GM18505 (cell line): ENCODE results near the gene SMCO1.
"Not testable (repeated sequence)": the region's sequence is repeated elsewhere in the genome, so short reads cannot be mapped to it uniquely, and the experiment has no call there.

ENCODE experiments used
- ATAC-seq: cut with Tn5 transposase; IDR thresholded peaks from one replicate; pipeline ENCODE4 v1.9.1; 2021; ENCODE audit not compliant: unreplicated experiment
- POLR2A ChIP-seq: IDR thresholded peaks from 4 replicates; pipeline ENCODE4 v1.6.1; 2011; ENCODE audit warnings: borderline replicate concordance; ENCODE audit not compliant: insufficient read depth, insufficient read length; ENCODE audit errors: extremely low read depth

SMCO1 gene, protein sequence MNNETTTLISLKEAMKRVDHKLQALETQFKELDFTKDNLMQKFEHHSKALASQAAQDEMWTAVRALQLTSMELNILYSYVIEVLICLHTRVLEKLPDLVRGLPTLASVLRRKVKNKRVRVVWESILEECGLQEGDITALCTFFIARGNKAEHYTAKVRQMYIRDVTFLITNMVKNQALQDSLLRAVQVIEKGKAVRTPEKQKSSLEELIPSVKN

DNA sequence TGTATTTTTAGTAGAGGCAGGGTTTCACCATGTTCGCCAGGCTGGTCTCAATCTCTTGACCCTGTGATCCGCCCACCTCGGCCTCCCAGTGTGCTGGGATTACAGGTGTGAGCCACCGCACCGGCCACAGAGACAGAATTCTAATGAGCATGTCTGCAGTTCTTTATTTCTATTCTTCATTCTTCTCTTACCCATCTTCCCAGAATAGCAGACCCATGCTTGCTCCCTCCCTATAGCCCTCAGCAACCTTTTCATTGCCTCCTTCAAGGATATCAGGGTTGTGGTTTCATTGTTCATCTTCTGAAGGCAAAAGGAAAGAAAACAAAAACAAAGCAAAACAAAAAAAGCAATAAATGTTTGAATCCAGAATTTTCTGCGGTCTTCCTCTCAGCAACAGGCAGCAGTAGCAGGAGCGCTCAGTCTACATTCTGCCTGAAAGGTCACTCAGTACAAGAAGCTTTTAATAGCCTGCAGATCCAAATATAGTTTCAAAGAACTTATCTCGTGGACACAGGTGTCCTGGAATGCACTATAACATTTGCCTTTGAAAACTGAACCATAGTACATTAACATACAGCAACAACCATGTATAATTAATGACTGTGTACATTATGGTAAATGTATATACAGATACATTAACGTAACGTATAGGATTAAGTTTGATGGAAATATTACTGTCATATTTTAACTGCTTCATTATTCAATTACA, at the start of gene SMCO1:
SMCO1 (minus strand) TSS at position 434 of the 709 bp plus-strand sequence; CDS start at position 297, 137 bp downstream.
- TF ChIP-seq POLR2A, result no peak
- ATAC-seq, result no peak

DNA sequence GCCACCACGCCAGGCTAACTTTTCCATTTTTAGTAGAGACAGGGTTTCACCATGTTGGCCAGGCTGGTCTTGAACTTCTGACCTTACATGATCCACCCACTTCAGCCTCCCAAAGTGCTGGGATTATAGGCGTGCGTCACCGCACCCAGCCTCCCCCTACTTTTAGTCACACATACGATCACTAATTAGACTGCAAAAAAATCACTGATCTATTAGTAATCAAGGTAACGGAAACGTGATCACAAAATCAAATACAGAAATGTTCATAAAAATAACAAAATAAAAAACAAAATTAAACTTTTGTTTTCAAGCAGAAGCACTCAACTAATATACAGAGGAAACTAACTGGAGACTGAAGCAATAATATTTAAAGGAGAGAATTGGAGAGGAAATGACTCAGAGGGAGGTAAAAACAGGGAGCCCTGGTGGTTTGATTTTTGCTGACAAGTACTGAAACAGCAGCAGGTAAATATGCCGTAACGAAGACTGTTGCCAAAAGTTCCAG, 48.6 kb upstream of the SMCO1 start:
- no peak for TF ChIP-seq POLR2A
- no peak for ATAC-seq

DNA sequence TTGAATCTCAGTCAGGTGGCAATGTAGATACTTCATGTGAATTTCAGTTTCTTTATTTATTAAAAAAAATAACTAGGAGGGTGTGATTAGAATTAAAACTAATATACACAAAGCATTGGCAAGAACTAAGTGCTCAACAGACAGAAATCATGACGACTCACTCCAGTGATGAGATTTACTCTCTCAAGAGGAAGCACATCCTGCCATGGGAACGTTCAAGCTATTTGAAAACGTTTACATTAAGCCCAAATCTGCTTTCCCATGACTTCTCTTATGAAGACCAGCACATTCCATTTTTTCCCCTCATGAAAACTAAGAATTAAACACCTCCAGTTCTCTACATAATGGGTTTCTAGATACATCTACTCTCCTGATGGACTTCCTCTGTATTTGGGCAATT, 44.7 kb upstream of the SMCO1 start:
- TF ChIP-seq POLR2A, result no peak
- ATAC-seq, result no peak

DNA sequence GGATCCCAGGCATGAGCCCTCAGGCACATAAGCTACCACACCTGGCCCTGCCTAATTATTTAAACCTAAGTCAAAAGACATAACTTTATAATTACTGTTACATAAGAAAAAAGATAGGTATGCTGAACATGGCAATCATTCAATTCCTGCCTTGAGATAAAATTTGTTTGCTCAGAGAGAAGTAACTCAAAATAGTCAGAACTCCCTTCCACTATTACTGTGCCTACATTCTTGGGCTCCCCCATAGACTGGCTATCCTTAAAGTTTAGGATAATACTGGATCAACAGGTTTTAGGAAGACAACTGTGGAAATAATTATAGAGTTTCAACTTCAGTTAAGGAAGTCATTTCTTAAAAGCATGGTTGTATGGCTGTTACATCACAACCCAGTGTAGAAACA, 43.3 kb upstream of the SMCO1 start:
- ATAC-seq, result no peak
- no peak for TF ChIP-seq POLR2A

DNA sequence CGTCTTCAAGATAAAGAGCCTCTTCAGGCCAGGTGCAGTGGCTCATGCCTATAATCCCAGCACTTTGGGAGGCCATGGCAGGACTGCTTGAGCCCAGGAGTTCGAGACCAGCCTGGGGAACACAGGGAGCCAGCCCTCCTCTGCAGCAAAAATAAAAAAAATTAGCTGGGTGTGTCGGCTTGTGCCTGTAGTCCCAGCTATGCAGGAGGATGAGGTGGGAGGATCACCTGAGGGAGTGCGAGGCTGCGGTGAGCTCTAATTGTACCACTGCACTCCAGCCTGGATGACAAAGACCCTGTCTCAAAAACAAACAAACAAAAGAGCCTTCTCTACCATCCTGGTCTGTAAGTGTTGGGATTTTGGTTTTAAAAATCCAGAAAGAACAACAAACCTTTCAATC, 42.1 kb upstream of the SMCO1 start:
- ATAC-seq, result no peak
- TF ChIP-seq POLR2A, result no peak

DNA sequence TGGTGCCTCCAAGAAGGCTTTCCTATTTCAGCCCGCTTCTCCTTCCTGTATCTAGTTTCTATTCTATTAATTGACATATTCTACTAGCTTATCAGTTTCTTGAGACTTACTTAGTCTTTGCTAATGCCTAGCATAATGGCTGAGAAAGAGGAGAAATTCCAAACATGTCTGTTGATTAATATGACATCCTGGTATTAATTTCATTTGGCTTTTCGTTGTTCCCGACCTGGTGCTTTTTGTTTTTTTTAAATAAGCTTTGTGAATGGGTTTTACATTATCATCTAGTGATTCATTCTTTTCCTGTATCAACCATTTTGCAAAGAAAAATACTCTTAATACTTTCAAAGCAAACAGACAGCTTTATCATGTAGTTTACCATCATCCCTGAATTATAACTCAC, 40.1 kb upstream of the SMCO1 start:
- no peak for TF ChIP-seq POLR2A
- no peak for ATAC-seq

DNA sequence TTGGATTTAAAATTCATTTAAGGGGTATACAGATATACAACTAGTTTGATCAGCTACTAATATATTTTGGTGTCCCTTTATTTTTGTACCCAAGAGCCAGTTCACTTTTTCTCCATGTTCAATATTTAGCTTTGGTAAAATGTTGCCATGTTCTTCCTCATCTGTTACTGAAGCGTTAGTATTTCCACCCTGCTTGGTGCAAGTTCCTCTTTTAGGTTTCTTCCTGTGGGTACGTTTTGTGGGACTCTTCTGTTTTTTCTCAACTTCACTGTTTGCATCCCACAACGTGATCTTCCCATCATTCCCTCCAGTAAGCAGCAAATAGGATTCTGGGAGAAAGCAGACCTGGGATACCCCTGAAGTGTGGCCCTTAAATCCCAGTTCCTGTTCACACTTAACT, 39.1 kb upstream of the SMCO1 start:
- TF ChIP-seq POLR2A, result no peak
- no peak for ATAC-seq

DNA sequence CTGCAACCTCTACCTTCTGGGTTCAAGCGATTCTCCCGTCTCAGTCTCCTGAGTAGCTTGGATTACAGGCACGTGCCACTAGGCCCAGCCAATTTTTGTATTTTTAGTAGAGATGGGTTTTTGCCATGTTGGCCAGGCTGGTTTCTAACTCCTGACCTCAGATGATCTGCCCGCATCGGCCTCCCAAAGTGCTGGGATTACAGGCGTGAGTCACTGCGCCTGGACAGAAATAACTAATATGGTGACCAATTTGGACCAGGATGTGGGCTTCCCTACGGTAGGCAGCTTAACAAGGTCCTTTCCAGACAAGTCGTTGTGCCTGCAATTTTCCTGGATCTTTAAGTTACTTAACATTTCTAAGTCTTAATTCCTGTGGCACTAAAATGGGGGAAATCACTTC, 38.4 kb upstream of the SMCO1 start:
- no peak for ATAC-seq
- TF ChIP-seq POLR2A, result no peak

DNA sequence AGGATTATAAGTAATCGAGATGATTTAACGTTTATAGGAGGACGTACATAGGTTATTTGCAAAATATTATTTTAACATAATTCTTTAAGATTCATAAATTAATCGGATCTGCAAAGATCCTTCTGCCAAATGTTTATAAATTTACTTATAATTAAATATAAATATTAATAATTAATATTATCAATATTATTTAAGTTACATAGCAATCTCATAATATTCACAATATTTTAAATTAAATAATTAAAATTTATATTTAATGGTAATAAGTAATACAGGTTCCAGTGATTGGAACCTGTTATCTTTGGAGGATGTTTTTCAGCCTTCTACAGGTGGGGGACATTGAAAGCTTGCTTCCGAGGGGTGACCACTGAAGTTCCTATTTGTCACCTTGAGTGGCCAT, 37.1 kb upstream of the SMCO1 start:
- no peak for ATAC-seq
- TF ChIP-seq POLR2A, result no peak

DNA sequence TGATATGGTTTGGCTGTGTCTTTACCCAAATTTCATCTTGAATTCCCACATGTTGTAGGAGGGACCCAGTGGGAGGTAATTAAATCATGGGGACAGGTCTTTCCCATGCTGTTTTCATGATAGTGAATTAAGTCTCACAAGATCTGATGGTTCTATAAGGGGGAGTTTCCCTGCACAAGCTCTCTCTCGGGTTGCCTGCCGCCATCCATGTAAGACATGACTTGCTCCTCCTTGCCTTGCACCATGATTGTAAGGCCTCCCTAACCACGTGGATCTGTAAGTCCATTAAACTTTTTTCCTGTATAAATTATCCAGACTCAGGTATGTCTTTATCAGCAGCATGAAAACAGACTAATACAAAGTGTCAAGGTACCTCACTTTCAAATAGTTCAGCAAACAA, 35.0 kb upstream of the SMCO1 start:
- not testable (repeated sequence) for ATAC-seq

DNA sequence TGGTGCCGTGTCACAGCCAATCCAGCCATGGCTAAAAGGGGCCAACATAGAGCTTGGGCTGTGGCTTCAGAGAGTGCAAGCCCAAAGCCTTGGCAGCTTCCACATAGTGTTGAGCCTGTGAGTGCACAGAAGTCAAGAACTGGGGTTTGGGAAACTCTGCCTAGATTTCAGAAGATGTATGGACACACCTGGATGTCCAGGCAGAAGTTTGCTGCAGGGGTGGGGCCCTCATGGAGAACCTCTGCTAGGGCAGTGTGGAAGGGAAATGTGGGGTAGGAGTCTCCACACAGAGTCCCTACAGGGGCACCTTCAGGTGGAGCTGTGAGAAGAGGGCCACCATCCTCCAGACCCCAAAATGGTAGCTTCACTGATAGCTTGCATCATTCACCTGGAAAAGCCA, 34.2 kb upstream of the SMCO1 start:
- not testable (repeated sequence) for ATAC-seq

DNA sequence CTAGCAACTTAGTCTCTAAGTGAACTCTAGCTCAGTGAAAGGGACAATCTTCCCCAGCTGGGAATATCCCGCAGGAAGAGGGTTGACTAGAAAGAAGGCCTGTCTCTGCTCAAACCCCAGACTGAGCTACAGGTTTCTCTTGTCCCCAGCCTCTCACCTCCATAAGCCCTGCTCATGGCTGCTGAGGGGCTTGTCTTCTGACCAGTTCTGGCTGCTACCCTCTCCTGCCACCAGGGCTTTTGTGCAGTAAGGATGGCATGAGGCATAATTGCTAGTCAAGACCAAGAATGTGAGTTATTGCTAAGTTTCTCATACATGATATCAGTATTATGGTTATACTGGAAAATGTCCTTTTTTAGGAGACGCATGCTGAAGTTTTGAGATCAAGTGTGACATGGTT, 31.9 kb upstream of the SMCO1 start:
- ATAC-seq, result no peak
- no peak for TF ChIP-seq POLR2A

DNA sequence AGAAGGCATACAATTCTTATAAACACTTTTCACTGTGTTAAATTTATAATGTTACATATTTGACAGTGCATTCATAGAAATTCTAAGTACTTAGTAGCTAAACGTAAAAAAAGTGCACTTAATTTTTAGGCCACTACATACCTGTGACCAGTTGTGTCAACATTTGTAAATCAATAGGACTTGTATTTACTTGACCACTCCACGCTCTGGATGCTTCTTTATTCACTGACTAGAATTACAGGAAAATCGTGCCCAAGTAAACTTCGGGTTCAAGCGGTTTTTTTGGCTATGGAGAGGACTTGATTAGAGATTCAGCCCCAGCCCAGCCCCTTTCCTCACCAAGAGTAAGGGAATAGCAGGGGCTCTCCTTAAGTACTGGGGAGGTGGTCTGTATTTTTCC, 31.4 kb upstream of the SMCO1 start:
- TF ChIP-seq POLR2A, result no peak
- no peak for ATAC-seq

DNA sequence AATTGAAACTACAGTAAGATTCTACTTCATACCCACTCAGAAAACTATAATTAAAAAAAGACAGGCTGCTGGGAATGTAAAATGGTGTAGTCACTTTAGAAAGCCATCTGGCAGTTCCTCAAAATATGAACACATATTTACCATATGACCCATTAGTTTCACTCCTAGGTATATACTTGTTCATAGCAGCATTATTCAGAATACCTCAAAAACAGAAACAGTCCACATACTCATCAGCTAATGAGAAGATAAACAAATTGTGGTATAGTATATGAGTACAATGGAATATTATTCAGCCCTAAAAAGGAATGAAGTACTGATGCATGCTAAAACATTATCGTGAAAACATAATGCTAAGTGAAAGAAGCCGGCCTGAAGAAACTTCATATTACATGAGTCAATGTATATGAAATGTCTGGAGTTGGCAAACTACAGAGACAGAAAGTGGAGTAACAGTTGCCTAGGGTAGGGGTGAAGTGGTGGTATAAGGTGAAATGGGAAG, 29.4 kb upstream of the SMCO1 start:
- ATAC-seq, result no peak
- TF ChIP-seq POLR2A, result no peak

DNA sequence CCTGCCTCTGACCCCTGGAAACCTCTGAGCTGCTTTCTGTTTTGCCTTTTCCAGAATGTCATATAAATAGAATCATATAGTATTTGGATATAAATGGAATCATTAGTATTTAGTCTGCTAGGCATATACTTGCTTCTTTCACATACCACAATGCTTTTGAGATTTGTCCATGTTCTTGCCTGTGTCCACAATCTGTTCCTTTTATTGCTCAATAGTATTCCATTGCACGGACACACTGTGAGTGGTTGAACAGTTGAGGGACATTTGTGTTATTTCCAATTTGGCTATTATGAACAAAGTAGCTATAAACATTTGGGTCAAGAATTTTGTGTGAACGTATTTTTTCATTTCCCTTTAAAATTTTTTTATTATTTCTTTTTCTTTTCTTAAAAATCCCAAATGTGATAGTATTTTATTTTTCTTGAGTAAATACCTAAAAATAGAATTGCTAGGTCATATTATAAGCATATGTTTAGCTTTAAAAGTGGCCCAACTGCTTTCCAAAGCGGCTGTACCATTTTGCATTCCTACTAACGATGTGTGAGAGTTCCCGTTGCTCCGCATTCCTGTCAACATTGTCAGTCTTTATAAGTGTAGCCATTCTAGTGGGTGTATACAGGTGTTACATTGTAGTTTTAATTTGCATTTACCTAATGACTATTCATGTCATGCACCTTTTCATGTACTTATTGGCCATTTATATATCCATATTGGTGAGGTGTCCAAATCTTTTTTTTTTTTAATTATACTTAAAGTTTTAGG, 26.7 kb upstream of the SMCO1 start:
- TF ChIP-seq POLR2A, result no peak

More for the DNA sequence above, 26.7 kb upstream of the SMCO1 start:
- ATAC-seq, result no peak
